Kidney (tissue), 14 donors: ENCODE results near the gene SCLT1. TPM values are rescaled to one million over a fixed set of nuclear protein-coding genes. Genes with fewer than 3 reads are reported as not detected.

ENCODE experiments used
- DNase-seq, 5 donors: peaks; one replicate each; pipeline ENCODE4 v3.0.0-alpha.2; 2013 to 2020
- FAIRE-seq: peaks from 2 replicates; lab custom pipeline; 2012; peaks lifted over from hg19 to GRCh38; lab: Jason Lieb, UNC
- H3K27ac ChIP-seq, 2 donors: one replicate each; pipeline ENCODE4 v1.7.0; 2013; ENCODE audit warnings: low read depth in 2 of 2, low read length in 2 of 2, inconsistent platforms in 1 of 2
- H3K27me3 ChIP-seq: one replicate; pipeline ENCODE4 v1.7.1; 2013; ENCODE audit warnings: low read length, inconsistent platforms; ENCODE audit not compliant: control insufficient read depth, insufficient read depth
- H3K36me3 ChIP-seq, 3 donors: one replicate each; pipeline versions ENCODE4 v1.7.0 to v1.7.1; 2013; ENCODE audit warnings: low read length in 3 of 3, control low read depth in 1 of 3, inconsistent platforms in 1 of 3; ENCODE audit not compliant: insufficient read depth in 3 of 3, control insufficient read depth in 2 of 3
- H3K4me1 ChIP-seq, 3 donors: one replicate each; pipeline versions ENCODE4 v1.7.0 to v1.7.1; 2013; ENCODE audit warnings: low read length in 3 of 3, inconsistent platforms in 1 of 3, low read depth in 1 of 3; ENCODE audit not compliant: control insufficient read depth in 2 of 3, insufficient read depth in 2 of 3
- H3K4me3 ChIP-seq, 3 donors: one replicate each; pipeline versions ENCODE4 v1.7.0 to v1.8.1; 2013; ENCODE audit warnings: low read length in 3 of 3, control low read depth in 1 of 3, inconsistent platforms in 1 of 3
- H3K9ac ChIP-seq, 3 donors: one replicate each; pipeline versions ENCODE4 v1.7.0 to v1.7.1; 2013; ENCODE audit warnings: low read length in 3 of 3, control low read depth in 1 of 3, inconsistent platforms in 1 of 3
- H3K9me3 ChIP-seq, 3 donors: one replicate each; pipeline versions ENCODE4 v1.7.0 to v1.7.1; 2013; ENCODE audit warnings: low read length in 3 of 3, control low read depth in 1 of 3, inconsistent platforms in 1 of 3; ENCODE audit not compliant: control insufficient read depth in 2 of 3, insufficient read depth in 1 of 3
- intact Hi-C: fragments of 100-400 bp; cut with DNase I; formaldehyde crosslinking; loops from one replicate; pipeline ENCODE4 v1.11.1; 2022
- polyA plus RNA-seq: library from polyadenylated mRNA; stranded (reverse); fragments of 350-450 nt; fragmentation: Illumina TruSeq; extraction: RNeasy Lipid Tissue Mini Kit (QIAGEN cat#74804); gene quantifications from one replicate; pipeline ENCODE4 v1.2.3, GENCODE V29; 2014; ENCODE audit warnings: low read depth, low replicate concordance; ENCODE audit not compliant: insufficient read depth
- total RNA-seq: library from RNA; stranded (reverse); fragmentation: NEBNext Ultra II Directional; extraction: Animal tissue kit (Norgen Biotek cat#: 25700); gene quantifications from one replicate; pipeline ENCODE4 v1.2.1, GENCODE V29; 2021
- TF ChIP-seq, protein P1 (sequence below): IDR thresholded peaks from 3 replicates; pipeline ENCODE4 v1.5.1; 2012; ENCODE audit warnings: mild to moderate bottlenecking, moderate library complexity, borderline replicate concordance; ENCODE audit not compliant: insufficient read depth; ENCODE audit errors: extremely low read depth
- donor health status: control.
- donor health status: control.
- donor health status: control.
- donor health status: control.
- donor health status: control.
- donor health status: DM: yes; HTN: yes; CAD: no.
- donor health status: Normal renal cell carcinoma (clear cell type).

SCLT1 gene
- total and polyA plus RNA-seq, 2 donors from 2014 or later: 3.0 to 16.0 TPM

DNA sequence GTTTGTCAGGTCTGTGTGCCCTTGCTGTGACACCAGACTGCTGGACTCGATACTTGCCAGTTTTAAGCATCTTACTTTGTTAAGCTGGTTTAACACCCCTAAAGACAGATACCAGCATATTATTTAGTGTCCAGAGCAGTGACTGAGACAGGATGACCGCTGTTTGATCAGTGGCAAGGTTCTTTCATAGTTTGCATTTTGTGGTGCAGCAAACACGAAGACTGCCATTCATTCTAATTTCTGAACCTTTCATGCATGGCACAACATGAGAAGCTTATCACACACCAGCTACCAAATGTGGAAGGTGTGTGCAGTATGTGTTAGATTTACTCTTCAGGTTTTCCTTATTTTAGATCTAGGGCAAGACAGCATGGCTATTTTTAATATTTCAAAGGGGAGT lies 255.7 kb downstream of the SCLT1 start:
- H3K9me3 ChIP-seq: no peaks in the 10 kb centered on the region
- no peak overlapping the region for H3K27ac ChIP-seq
- TF ChIP-seq, protein P1, sequence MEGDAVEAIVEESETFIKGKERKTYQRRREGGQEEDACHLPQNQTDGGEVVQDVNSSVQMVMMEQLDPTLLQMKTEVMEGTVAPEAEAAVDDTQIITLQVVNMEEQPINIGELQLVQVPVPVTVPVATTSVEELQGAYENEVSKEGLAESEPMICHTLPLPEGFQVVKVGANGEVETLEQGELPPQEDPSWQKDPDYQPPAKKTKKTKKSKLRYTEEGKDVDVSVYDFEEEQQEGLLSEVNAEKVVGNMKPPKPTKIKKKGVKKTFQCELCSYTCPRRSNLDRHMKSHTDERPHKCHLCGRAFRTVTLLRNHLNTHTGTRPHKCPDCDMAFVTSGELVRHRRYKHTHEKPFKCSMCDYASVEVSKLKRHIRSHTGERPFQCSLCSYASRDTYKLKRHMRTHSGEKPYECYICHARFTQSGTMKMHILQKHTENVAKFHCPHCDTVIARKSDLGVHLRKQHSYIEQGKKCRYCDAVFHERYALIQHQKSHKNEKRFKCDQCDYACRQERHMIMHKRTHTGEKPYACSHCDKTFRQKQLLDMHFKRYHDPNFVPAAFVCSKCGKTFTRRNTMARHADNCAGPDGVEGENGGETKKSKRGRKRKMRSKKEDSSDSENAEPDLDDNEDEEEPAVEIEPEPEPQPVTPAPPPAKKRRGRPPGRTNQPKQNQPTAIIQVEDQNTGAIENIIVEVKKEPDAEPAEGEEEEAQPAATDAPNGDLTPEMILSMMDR: no peak
- H3K36me3 ChIP-seq: peaks cover 0 to 6% (median 3%) of the 10 kb centered on the region in 3 donors
- peaks cover 2 to 25% (median 19%) of the 10 kb centered on the region in 3 donors for H3K4me1 ChIP-seq
- no peak overlapping the region for H3K9ac ChIP-seq
- intact Hi-C loops: no loop called here
- no peaks in the 10 kb centered on the region for H3K27me3 ChIP-seq
- H3K4me3 ChIP-seq: no peak overlapping the region
- no peak for FAIRE-seq
- no peak for DNase-seq

GRCh38 chr4:128837198-128837597 lies 256.1 kb downstream of the SCLT1 start:
- no peak overlapping the region for H3K9ac ChIP-seq
- H3K4me3 ChIP-seq: no peak overlapping the region
- H3K27ac ChIP-seq: no peak overlapping the region
- H3K9me3 ChIP-seq: no peaks in the 10 kb centered on the region
- TF ChIP-seq, protein P1: no peak
- no peak for FAIRE-seq
- intact Hi-C loops: no loop called here
- H3K36me3 ChIP-seq: peaks cover 0 to 6% (median 3%) of the 10 kb centered on the region in 3 donors
- no peak for DNase-seq
- peaks cover 3 to 25% (median 23%) of the 10 kb centered on the region in 3 donors for H3K4me1 ChIP-seq
- no peaks in the 10 kb centered on the region for H3K27me3 ChIP-seq

GRCh38 chr4:128835498-128836222 lies 257.7 kb downstream of the SCLT1 start:
- Histone ChIP-seq H3K27ac (peak overlapping the region in 1 of 2 donors; percentile 13), H3K4me1 (peaks cover 15 to 31% (median 30%) of the 10 kb centered on the region in 3 donors), H3K27me3 (no peaks in the 10 kb centered on the region), H3K4me3 (no peak overlapping the region), H3K9ac (no peak overlapping the region), H3K9me3 (no peaks in the 10 kb centered on the region), H3K36me3 (peaks cover 0 to 5% (median 3%) of the 10 kb centered on the region in 3 donors)
- FAIRE-seq (no peak), DNase-seq (peak in 2 of 5 donors; percentile 40 to 87)
- TF ChIP-seq, protein P1: no peak
- intact Hi-C loops: no loop called here

Other genes with a start within 250 kb of the SCLT1 start
- 13.6 TPM for gene C4orf33, start 2.6 kb upstream of the SCLT1 start, total RNA-seq
- gene C4orf33, start 2.6 kb upstream of the SCLT1 start, polyA plus RNA-seq: 26.7 TPM